Calu3 (cell line): ENCODE data around the gene GATAD2B. TPM values are rescaled to one million over a fixed set of nuclear protein-coding genes. Genes with fewer than 3 reads are reported as not detected.

ENCODE experiments used
- BruUV-seq: library from RNA; stranded (reverse); fragments of 400-500 nt; replicated peaks from 2 replicates; lab custom pipeline; 2021; lab: Mats Ljungman, UMichigan
- CTCF ChIA-PET: fragments of 300-600 bp; sonication (Branson Sonifier 250); formaldehyde crosslinking; loops from one replicate; lab custom pipeline; 2022; ENCODE audit warnings: antibody characterized with exemption; lab: Charles Lee
- DNase-seq: peaks from one replicate; pipeline ENCODE4 v3.0.0; 2022
- H3K27ac Mint-ChIP-seq: one replicate; pipeline ENCODE4 v1.8.0; 2022; ENCODE audit warnings: mixed read lengths; ENCODE audit not compliant: unreplicated experiment
- H3K27me3 Mint-ChIP-seq: one replicate; pipeline ENCODE4 v1.8.0; 2022; ENCODE audit warnings: mixed read lengths; ENCODE audit not compliant: unreplicated experiment
- H3K36me3 Mint-ChIP-seq: one replicate; pipeline ENCODE4 v1.8.0; 2022; ENCODE audit warnings: mild to moderate bottlenecking, moderate library complexity, mixed read lengths; ENCODE audit not compliant: insufficient read depth, unreplicated experiment
- H3K4me1 Mint-ChIP-seq: one replicate; pipeline ENCODE4 v1.8.0; 2022; ENCODE audit warnings: mild to moderate bottlenecking, low read depth, mixed read lengths; ENCODE audit not compliant: unreplicated experiment
- H3K4me3 Mint-ChIP-seq: one replicate; pipeline ENCODE4 v1.8.0; 2022; ENCODE audit warnings: mild to moderate bottlenecking, low read depth, moderate library complexity, mixed read lengths; ENCODE audit not compliant: unreplicated experiment
- H3K9me3 Mint-ChIP-seq: one replicate; pipeline ENCODE4 v1.8.0; 2022; ENCODE audit warnings: low read depth, mixed read lengths; ENCODE audit not compliant: unreplicated experiment
- CTCF ChIP-seq: fragments of 200-600 bp; IDR thresholded peaks from one replicate; pipeline ENCODE4 v1.8.0; 2022; ENCODE audit warnings: antibody characterized with exemption; ENCODE audit not compliant: unreplicated experiment
- intact Hi-C: fragments of 100-400 bp; cut with micrococcal nuclease; formaldehyde crosslinking; loops from one replicate; pipeline ENCODE4 v1.10.0; 2022; ENCODE audit not compliant: unreplicated experiment
- total RNA-seq: library from RNA; stranded (reverse); gene quantifications from 2 replicates; pipeline ENCODE4 v1.2.3, GENCODE V29; 2022

Gene GATAD2B
- total RNA-seq, 1 experiment from 2014 or later: 62.5 TPM

DNA sequence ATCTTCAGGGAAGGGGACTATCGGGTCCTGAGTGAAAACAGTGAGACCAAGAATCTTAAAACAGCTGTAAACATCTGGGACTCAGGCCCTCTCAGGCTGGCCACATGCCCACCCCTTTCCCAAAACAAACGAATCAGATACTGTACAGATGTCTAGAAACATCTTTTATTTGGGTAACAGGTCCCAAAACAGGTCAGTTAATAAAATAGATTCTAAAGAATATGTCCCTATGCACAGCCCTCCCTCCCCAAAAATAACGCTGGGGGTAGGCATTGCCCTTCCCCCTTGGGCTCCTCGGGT lies 36.1 kb upstream of the GATAD2B start:
- no peak for DNase-seq
- no peaks in the 10 kb centered on the region for H3K9me3 Mint-ChIP-seq
- peak overlapping the region; percentile 90 for H3K4me3 Mint-ChIP-seq
- peaks cover 50% of the 10 kb centered on the region for H3K36me3 Mint-ChIP-seq
- BruUV-seq: no TSS peak
- no peaks in the 10 kb centered on the region for H3K27me3 Mint-ChIP-seq
- peak overlapping the region; percentile 39 for H3K27ac Mint-ChIP-seq
- H3K4me1 Mint-ChIP-seq: peaks cover 34% of the 10 kb centered on the region
- TF ChIP-seq CTCF: no peak
- CTCF ChIA-PET: interaction anchor here (0.6 to 3.2 kb wide), 3 partner anchors 9 to 18 kb away, joined by 3 to 16 read pairs (median 3); partner anchors contain the start of genes CREB3L4 and JTB
- intact Hi-C loops: no loop called here

GRCh38 chr1:153958111-153958960 lies 35.6 kb upstream of the GATAD2B start, which contains the start of gene CRTC2:
Gene CRTC2 (minus strand): TSS chr1:153958612. CDS start chr1:153958497, 115 bp downstream.
- peaks cover 29% of the 10 kb centered on the region for H3K4me1 Mint-ChIP-seq
- no peaks in the 10 kb centered on the region for H3K27me3 Mint-ChIP-seq
- peak; percentile 99 for DNase-seq
- intact Hi-C loops: no loop called here
- CTCF ChIA-PET: interaction anchor here (0.6 to 3.2 kb wide), 7 partner anchors 9 to 1960 kb away, joined by 3 to 16 read pairs (median 3); partner anchors contain the start of genes CREB3L4, DENND4B and JTB
- TF ChIP-seq CTCF: no peak
- peak within 1 kb of the TSS; percentile 39 for H3K27ac Mint-ChIP-seq
- BruUV-seq: no TSS peak
- peaks cover 44% of the 10 kb centered on the region for H3K36me3 Mint-ChIP-seq
- no peaks in the 10 kb centered on the region for H3K9me3 Mint-ChIP-seq
- peak within 1 kb of the TSS; percentile 90 for H3K4me3 Mint-ChIP-seq

DNA sequence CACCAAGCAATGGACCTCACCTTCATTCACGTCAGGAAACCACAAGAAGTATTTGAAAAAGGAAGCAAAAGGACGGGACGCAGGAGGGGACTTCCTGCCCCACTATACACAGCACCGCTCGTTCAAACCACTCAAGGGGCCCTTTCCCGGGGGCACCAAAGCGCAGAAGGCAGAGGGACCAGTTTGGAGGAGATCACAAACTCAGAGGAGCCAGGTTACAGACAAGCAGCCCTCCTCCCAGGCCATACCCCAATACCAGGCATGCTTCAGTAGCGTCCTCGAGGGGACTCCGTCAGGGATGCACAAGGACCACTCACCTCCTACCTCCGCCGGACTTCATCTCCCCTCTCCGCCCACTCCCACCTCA lies 35.0 kb upstream of the GATAD2B start:
- Mint-ChIP-seq H3K9me3 (no peaks in the 10 kb centered on the region), H3K27me3 (no peaks in the 10 kb centered on the region), H3K4me1 (peaks cover 27% of the 10 kb centered on the region), H3K4me3 (peak overlapping the region; percentile 90), H3K36me3 (peaks cover 38% of the 10 kb centered on the region), H3K27ac (peak overlapping the region; percentile 39)
- no TSS peak for BruUV-seq
- intact Hi-C loops: no loop called here
- no peak for TF ChIP-seq CTCF
- CTCF ChIA-PET: interaction anchor here (1.8 to 3.2 kb wide), 2 partner anchors 10 to 11 kb away, joined by 7 to 16 read pairs; partner anchors contain the start of genes CREB3L4 and DENND4B
- DNase-seq: no peak

- no peak for TF ChIP-seq CTCF
- no TSS peak for BruUV-seq
Observed at GRCh38 chr1:153956997-153957715, 34.4 kb upstream of the GATAD2B start.

More at GRCh38 chr1:153956997-153957715, 34.4 kb upstream of the GATAD2B start:
- CTCF ChIA-PET: interaction anchor here (1.8 to 3.2 kb wide), 2 partner anchors 11 kb away, joined by 7 to 16 read pairs; partner anchors contain the start of genes CREB3L4 and DENND4B
- Mint-ChIP-seq H3K27me3 (no peaks in the 10 kb centered on the region), H3K9me3 (no peaks in the 10 kb centered on the region), H3K27ac (peak overlapping the region; percentile 39), H3K4me1 (peaks cover 21% of the 10 kb centered on the region), H3K36me3 (peaks cover 32% of the 10 kb centered on the region), H3K4me3 (peak overlapping the region; percentile 90)
- no peak for DNase-seq
- intact Hi-C loops: no loop called here
